ENCODE results near the gene SLC10A3. TPM values are rescaled to one million over a fixed set of nuclear protein-coding genes. Genes with fewer than 3 reads are reported as not detected.

Gene SLC10A3
- total RNA-seq, 4 donors from 2014 or later: 24.5 to 44.9 (median 38.1) TPM

GRCh38 chrX:154531626-154532025 is 41.2 kb upstream of the SLC10A3 start:
- TF ChIP-seq POLR2AphosphoS5 (IDR thresholded peaks at IDR 0.05) (no peak), POLR2A (IDR thresholded peaks at IDR 0.05; ENCODE audit: low read depth) (no peak), CTCF (IDR thresholded peaks at IDR 0.05) (no peak), EP300 (IDR thresholded peaks at IDR 0.05) (no peak)
- Histone ChIP-seq H3K27me3 (no peaks in the 10 kb centered on the region), H3K4me3 (no peak overlapping the region), H3K9me3 (no peaks in the 10 kb centered on the region), H3K4me1 (peaks cover 7 to 22% (median 17%) of the 10 kb centered on the region in 4 donors), H3K27ac (replicated peaks in 1 of 4) (no peak overlapping the region), H3K36me3 (peaks cover 0 to 41% (median 27%) of the 10 kb centered on the region in 4 donors)
- DNase-seq (ENCODE audit: extremely low spot score): no peak
- intact Hi-C loops (cut with DNase I): loop anchor here (5.0 kb wide), 1 partner anchor 129 kb away; no protein-coding TSS in a partner anchor
- no CpG with 5 or more reads among the region's 16 CpGs for WGBS

- H3K27ac ChIP-seq (replicated peaks in 1 of 4): no peak overlapping the region
- intact Hi-C loops (cut with DNase I): loop anchor here (5.0 kb wide), 1 partner anchor 128 kb away; no protein-coding TSS in a partner anchor
- H3K36me3 ChIP-seq: peaks cover 0 to 34% (median 24%) of the 10 kb centered on the region in 4 donors
- WGBS: 91% methylated on average over 11 of the region's 11 CpGs
- no peak for DNase-seq (ENCODE audit: extremely low spot score)
- no peak overlapping the region for H3K4me3 ChIP-seq
- H3K27me3 ChIP-seq: no peaks in the 10 kb centered on the region
- peaks cover 7 to 22% (median 18%) of the 10 kb centered on the region in 4 donors for H3K4me1 ChIP-seq
- no peak for TF ChIP-seq EP300 (IDR thresholded peaks at IDR 0.05)
- TF ChIP-seq POLR2A (IDR thresholded peaks at IDR 0.05; ENCODE audit: low read depth): no peak
- no peak for TF ChIP-seq CTCF (IDR thresholded peaks at IDR 0.05)
- TF ChIP-seq POLR2AphosphoS5 (IDR thresholded peaks at IDR 0.05): no peak
- no peaks in the 10 kb centered on the region for H3K9me3 ChIP-seq
Measured at GRCh38 chrX:154530286-154530685, 39.9 kb upstream of the SLC10A3 start.

GRCh38 chrX:154529206-154529612 is 38.8 kb upstream of the SLC10A3 start:
- WGBS: 84% methylated on average over 6 of the region's 6 CpGs
- Histone ChIP-seq H3K4me1 (peaks cover 3 to 14% (median 12%) of the 10 kb centered on the region in 4 donors), H3K4me3 (no peak overlapping the region), H3K36me3 (peaks cover 0 to 30% (median 21%) of the 10 kb centered on the region in 4 donors), H3K27me3 (no peaks in the 10 kb centered on the region), H3K27ac (replicated peaks in 1 of 4) (no peak overlapping the region), H3K9me3 (no peaks in the 10 kb centered on the region)
- DNase-seq (ENCODE audit: extremely low spot score): no peak
- TF ChIP-seq POLR2AphosphoS5 (IDR thresholded peaks at IDR 0.05) (no peak), POLR2A (IDR thresholded peaks at IDR 0.05; ENCODE audit: low read depth) (no peak), EP300 (IDR thresholded peaks at IDR 0.05) (no peak), CTCF (IDR thresholded peaks at IDR 0.05) (no peak)
- intact Hi-C loops (cut with DNase I): loop anchor here (5.0 kb wide), 1 partner anchor 42 kb away; the partner anchor contains the start of gene UBL4A

- DNase-seq (ENCODE audit: extremely low spot score): no peak
Measured at GRCh38 chrX:154526901-154527675, 36.7 kb upstream of the SLC10A3 start.

More at GRCh38 chrX:154526901-154527675, 36.7 kb upstream of the SLC10A3 start:
- Histone ChIP-seq H3K27me3 (no peaks in the 10 kb centered on the region), H3K4me3 (peak overlapping the region; percentile 38 to 43 (median 42)), H3K9me3 (no peaks in the 10 kb centered on the region), H3K27ac (replicated peaks in 1 of 4) (peak overlapping the region; percentile 67 to 78 (median 74)), H3K4me1 (peaks cover 3 to 14% (median 12%) of the 10 kb centered on the region in 4 donors), H3K36me3 (peaks cover 0 to 9% (median 4%) of the 10 kb centered on the region in 4 donors)
- 25% methylated on average over 14 of the region's 15 CpGs for WGBS
- TF ChIP-seq EP300 (IDR thresholded peaks at IDR 0.05) (no peak), CTCF (IDR thresholded peaks at IDR 0.05) (peak; percentile 45 to 60 (median 57)), POLR2A (IDR thresholded peaks at IDR 0.05; ENCODE audit: low read depth) (no peak), POLR2AphosphoS5 (IDR thresholded peaks at IDR 0.05) (peak; percentile 56 to 65)
- intact Hi-C loops (cut with DNase I): loop anchor here (5.0 kb wide), 1 partner anchor 40 kb away; the partner anchor contains the start of gene UBL4A
